Trophoblast cell (in vitro differentiated cells and primary cell): ENCODE data around the gene MLLT10.
A peak's percentile ranks its signal among the peaks of the same experiment; 100 is the strongest.
"Not testable (repeated sequence)": the region's sequence is repeated elsewhere in the genome, so short reads cannot be mapped to it uniquely, and the experiment has no call there.

Source experiments
- DNase-seq, 2 donors: peaks; one replicate each; pipeline ENCODE4 v3.0.0-alpha.2; 2016
- H2AFZ ChIP-seq: 2 replicates; pipeline ENCODE4 v1.6.1; 2013; ENCODE audit warnings: low read length, moderate library complexity, mild to moderate bottlenecking; ENCODE audit not compliant: insufficient read depth, poor library complexity
- H2AK5ac ChIP-seq: 2 replicates; pipeline ENCODE4 v1.6.1; 2013; ENCODE audit warnings: mild to moderate bottlenecking, low read length
- H2BK120ac ChIP-seq: 2 replicates; pipeline ENCODE4 v1.6.1; 2013; ENCODE audit warnings: low read length, mild to moderate bottlenecking, moderate library complexity; ENCODE audit not compliant: insufficient read depth, poor library complexity
- H2BK12ac ChIP-seq: 2 replicates; pipeline ENCODE4 v1.6.1; 2013; ENCODE audit warnings: mild to moderate bottlenecking, low read length, moderate library complexity
- H2BK5ac ChIP-seq: 2 replicates; pipeline ENCODE4 v1.6.1; 2013; ENCODE audit warnings: low read length, low read depth, moderate library complexity, mild to moderate bottlenecking; ENCODE audit not compliant: poor library complexity
- H3K14ac ChIP-seq: 2 replicates; pipeline ENCODE4 v1.6.1; 2013; ENCODE audit warnings: mild to moderate bottlenecking, low read length
- H3K18ac ChIP-seq: 2 replicates; pipeline ENCODE4 v1.6.1; 2013; ENCODE audit warnings: mild to moderate bottlenecking, low read length
- H3K23ac ChIP-seq: 2 replicates; pipeline ENCODE4 v1.6.1; 2013; ENCODE audit warnings: low read length
- H3K27ac ChIP-seq: 2 replicates; pipeline ENCODE4 v1.5.1; 2013; ENCODE audit warnings: low read depth, mild to moderate bottlenecking, inconsistent platforms, low read length, moderate library complexity
- H3K27me3 ChIP-seq: 2 replicates; pipeline ENCODE4 v1.6.1; 2013; ENCODE audit warnings: inconsistent platforms, mild to moderate bottlenecking, low read length, moderate library complexity; ENCODE audit not compliant: insufficient read depth
- H3K36me3 ChIP-seq, 2 experiments: 1 replicate in 1 of 2; 2 replicates in 1 of 2; pipeline ENCODE4 v1.6.1; 2013; ENCODE audit warnings: low read length in 2 of 2, mild to moderate bottlenecking in 2 of 2, moderate library complexity in 1 of 2; ENCODE audit not compliant: insufficient read depth in 2 of 2, control insufficient read depth in 1 of 2
- H3K4ac ChIP-seq: 2 replicates; pipeline ENCODE4 v1.6.1; 2013; ENCODE audit warnings: low read depth, mild to moderate bottlenecking, low read length, moderate library complexity
- H3K4me1 ChIP-seq, 2 experiments: 1 replicate in 1 of 2; 2 replicates in 1 of 2; pipeline ENCODE4 v1.6.1; 2013; ENCODE audit warnings: low read length in 2 of 2, mild to moderate bottlenecking in 2 of 2, moderate library complexity in 1 of 2; ENCODE audit not compliant: insufficient read depth in 2 of 2, control insufficient read depth in 1 of 2
- H3K4me2 ChIP-seq: 2 replicates; pipeline ENCODE4 v1.6.1; 2013; ENCODE audit warnings: inconsistent platforms, mild to moderate bottlenecking, low read length, moderate library complexity
- H3K4me3 ChIP-seq: 2 replicates; pipeline ENCODE4 v1.5.1; 2013; ENCODE audit warnings: mild to moderate bottlenecking, low read depth, low read length, inconsistent platforms
- H3K79me1 ChIP-seq: one replicate; pipeline ENCODE4 v1.6.1; 2013; ENCODE audit warnings: low read length
- H3K79me2 ChIP-seq: 2 replicates; pipeline ENCODE4 v1.6.1; 2013; ENCODE audit warnings: low read length, mild to moderate bottlenecking; ENCODE audit not compliant: control insufficient read depth, insufficient read depth, poor library complexity
- H3K9ac ChIP-seq: 2 replicates; pipeline ENCODE4 v1.6.1; 2013; ENCODE audit warnings: mild to moderate bottlenecking, low read length
- H3K9me3 ChIP-seq: 2 replicates; pipeline ENCODE4 v1.6.1; 2013; ENCODE audit warnings: low read depth, mild to moderate bottlenecking, control low read depth, inconsistent platforms, low read length; ENCODE audit not compliant: insufficient read depth
- H4K12ac ChIP-seq: 2 replicates; pipeline ENCODE4 v1.6.1; 2013; ENCODE audit warnings: low read depth, mild to moderate bottlenecking, low read length, moderate library complexity
- H4K8ac ChIP-seq: 2 replicates; pipeline ENCODE4 v1.6.1; 2013; ENCODE audit warnings: low read depth, mild to moderate bottlenecking, low read length, moderate library complexity
- H4K91ac ChIP-seq: one replicate; pipeline ENCODE4 v1.6.1; 2013; ENCODE audit warnings: low read depth, mild to moderate bottlenecking, low read length, moderate library complexity
- whole genome bisulfite sequencing: extraction: QIAGEN DNeasy Blood & Tissue Kit; methylation state at CpG from one replicate; pipeline ENCODE4 v1.1.7; 2013; ENCODE audit warnings: missing lambda C conversion rate; ENCODE audit not compliant: insufficient read length, insufficient coverage; ENCODE audit errors: extremely low coverage; 5-methylcytosine and 5-hydroxymethylcytosine counted together

The MLLT10 gene

DNA sequence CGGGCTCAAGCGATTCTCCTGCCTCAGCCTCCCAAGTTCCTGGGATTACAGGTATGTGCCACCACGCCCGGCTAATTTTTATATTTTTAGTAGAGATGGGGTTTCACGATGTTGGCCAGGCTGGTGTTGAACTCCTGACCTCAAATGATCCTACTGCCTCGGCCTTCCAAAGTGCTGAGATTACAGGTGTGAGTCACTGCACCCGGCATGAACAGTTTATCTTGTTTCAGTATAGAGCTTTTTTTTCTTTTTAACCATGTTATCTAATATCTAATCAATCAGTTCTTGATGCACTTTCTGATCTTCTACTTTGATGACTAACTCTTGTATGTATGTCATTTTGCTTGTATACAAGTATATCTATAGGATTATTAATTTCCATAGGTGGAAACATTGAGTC is 54.1 kb downstream of the MLLT10 start:
- not testable (repeated sequence) for H3K18ac ChIP-seq, H3K4me3 ChIP-seq, H4K91ac ChIP-seq, H3K79me2 ChIP-seq, H4K8ac ChIP-seq, H3K23ac ChIP-seq, H3K4ac ChIP-seq, H2BK120ac ChIP-seq, H2BK12ac ChIP-seq, H2AK5ac ChIP-seq, H4K12ac ChIP-seq, H3K4me2 ChIP-seq, H3K79me1 ChIP-seq, H2AFZ ChIP-seq, H2BK5ac ChIP-seq, H3K14ac ChIP-seq, H3K4me1 ChIP-seq, H3K9ac ChIP-seq, H3K9me3 ChIP-seq, H3K27ac ChIP-seq, H3K27me3 ChIP-seq
- H3K36me3 ChIP-seq: peaks cover 12 to 18% of the 10 kb centered on the region in 2 experiments
- DNase-seq: peak; percentile 51 to 76
- no CpG with 5 or more reads among the region's 7 CpGs for WGBS

DNA sequence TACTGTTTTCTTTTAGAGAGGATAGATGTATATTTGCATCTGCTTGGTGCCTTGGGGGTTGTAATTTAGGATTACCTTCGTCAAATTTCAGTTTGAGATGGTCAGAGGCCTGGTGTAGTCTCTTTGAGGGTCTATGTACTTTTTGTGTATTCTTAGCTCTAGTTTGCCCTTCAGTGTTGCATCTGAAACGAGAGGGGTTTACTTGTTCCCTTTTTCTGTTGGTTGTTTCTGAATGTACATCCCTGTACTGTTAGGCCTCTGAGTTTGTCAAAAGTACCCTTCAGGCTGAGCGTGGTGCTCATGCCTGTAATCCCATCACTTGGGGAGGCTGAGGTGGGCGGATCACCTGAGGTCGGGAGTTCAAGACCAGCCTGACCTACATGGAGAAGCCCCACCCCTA is 60.0 kb downstream of the MLLT10 start:
- Histone ChIP-seq H3K79me1 (no peaks in the 10 kb centered on the region), H3K4me1 (no peaks in the 10 kb centered on the region), H3K23ac (no peak overlapping the region), H4K12ac (no peak overlapping the region), H4K8ac (no peak overlapping the region), H3K27ac (no peak overlapping the region), H3K36me3 (peaks cover 8 to 12% of the 10 kb centered on the region in 2 experiments), H3K4ac (no peak overlapping the region), H2BK5ac (no peak overlapping the region), H3K4me3 (no peak overlapping the region), H3K4me2 (no peak overlapping the region), H3K9ac (no peak overlapping the region), H3K18ac (no peak overlapping the region), H2BK12ac (no peak overlapping the region), H3K79me2 (peaks cover 5% of the 10 kb centered on the region), H4K91ac (no peak overlapping the region), H3K14ac (no peak overlapping the region), H2BK120ac (no peak overlapping the region), H2AFZ (no peak overlapping the region), H3K27me3 (no peaks in the 10 kb centered on the region), H3K9me3 (no peaks in the 10 kb centered on the region), H2AK5ac (no peak overlapping the region)
- WGBS: no CpG with 5 or more reads among the region's 5 CpGs
- no peak for DNase-seq

DNA sequence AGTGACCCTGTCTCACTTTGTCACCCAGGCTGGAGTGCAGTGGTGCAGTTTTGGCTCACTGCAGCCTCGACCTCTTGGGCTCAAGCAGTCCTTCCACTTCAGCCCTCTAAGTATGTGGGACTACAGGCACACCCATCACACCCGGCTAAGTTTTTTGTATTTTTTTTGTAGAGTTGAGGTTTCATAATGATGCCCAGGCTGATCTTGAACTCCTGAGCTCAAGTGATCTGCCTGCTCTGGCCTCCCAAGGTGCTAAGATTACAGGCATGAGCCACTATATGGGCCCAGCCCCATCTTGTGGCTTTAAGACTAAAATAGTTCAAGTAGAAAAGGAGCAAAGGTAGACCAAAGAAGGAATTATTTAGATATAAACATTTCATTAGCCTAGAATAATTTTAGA is 65.5 kb downstream of the MLLT10 start:
- H2BK12ac ChIP-seq: no peak overlapping the region
- H2AK5ac ChIP-seq: no peak overlapping the region
- no peak overlapping the region for H3K14ac ChIP-seq
- H3K27me3 ChIP-seq: no peaks in the 10 kb centered on the region
- WGBS: no CpG with 5 or more reads among the region's 2 CpGs
- no peak overlapping the region for H2BK5ac ChIP-seq
- H3K4me1 ChIP-seq: no peaks in the 10 kb centered on the region
- no peak overlapping the region for H3K4me3 ChIP-seq
- H3K4ac ChIP-seq: no peak overlapping the region
- no peak overlapping the region for H3K18ac ChIP-seq
- no peak overlapping the region for H2AFZ ChIP-seq
- no peak overlapping the region for H3K9ac ChIP-seq
- no peak overlapping the region for H4K8ac ChIP-seq
- no peaks in the 10 kb centered on the region for H3K79me1 ChIP-seq
- H3K4me2 ChIP-seq: no peak overlapping the region
- H3K23ac ChIP-seq: no peak overlapping the region
- H3K27ac ChIP-seq: no peak overlapping the region
- H3K36me3 ChIP-seq: peaks cover 3 to 5% of the 10 kb centered on the region in 2 experiments
- H4K91ac ChIP-seq: no peak overlapping the region
- H4K12ac ChIP-seq: no peak overlapping the region
- no peak for DNase-seq
- H3K79me2 ChIP-seq: peaks cover 3% of the 10 kb centered on the region
- H3K9me3 ChIP-seq: no peaks in the 10 kb centered on the region
- H2BK120ac ChIP-seq: no peak overlapping the region

DNA sequence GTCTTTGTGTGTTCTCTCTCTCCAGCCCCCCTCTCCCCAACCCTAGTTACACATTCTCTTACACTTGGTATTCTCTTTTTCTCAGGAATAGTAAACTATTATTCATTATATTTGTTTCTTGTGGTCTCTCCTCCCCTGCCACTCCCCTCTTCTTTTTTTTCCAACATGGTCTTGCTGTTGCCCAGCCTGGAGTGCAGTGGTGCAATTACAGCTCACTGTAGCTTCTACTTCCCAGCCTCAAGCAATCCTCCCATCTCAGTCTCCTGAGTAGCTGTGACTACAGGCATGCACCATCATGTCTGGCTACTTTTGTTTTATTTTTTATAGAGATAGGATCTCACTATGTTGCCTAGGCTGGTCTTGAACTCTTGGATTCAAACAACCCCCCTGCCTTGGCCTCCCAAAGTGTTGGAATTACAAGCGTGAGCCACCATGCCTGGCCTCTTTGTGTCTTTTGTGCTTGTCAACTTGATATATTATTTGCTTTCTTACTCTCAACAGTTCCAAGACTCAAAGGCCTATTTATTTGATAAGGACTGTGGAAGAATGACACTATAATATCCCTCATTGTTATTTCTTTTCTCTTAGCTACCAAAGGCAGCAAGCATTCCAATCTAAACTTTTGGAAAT is 66.9 kb downstream of the MLLT10 start:
- H3K79me2 ChIP-seq: peaks cover 3% of the 10 kb centered on the region
- H3K23ac ChIP-seq: no peak overlapping the region
- H2BK5ac ChIP-seq: no peak overlapping the region
- no CpG with 5 or more reads among the region's 1 CpG for WGBS
- H4K8ac ChIP-seq: no peak overlapping the region
- no peak overlapping the region for H3K9ac ChIP-seq
- no peak overlapping the region for H4K91ac ChIP-seq
- no peaks in the 10 kb centered on the region for H3K27me3 ChIP-seq
- no peak overlapping the region for H3K4me3 ChIP-seq
- H3K79me1 ChIP-seq: no peaks in the 10 kb centered on the region
- no peak overlapping the region for H2BK12ac ChIP-seq
- H2AFZ ChIP-seq: no peak overlapping the region
- H4K12ac ChIP-seq: no peak overlapping the region
- peaks cover 5% of the 10 kb centered on the region in 2 experiments for H3K36me3 ChIP-seq
- DNase-seq: no peak
- no peak overlapping the region for H3K4me2 ChIP-seq
- H3K9me3 ChIP-seq: no peaks in the 10 kb centered on the region
- H3K4me1 ChIP-seq: no peaks in the 10 kb centered on the region
- no peak overlapping the region for H2BK120ac ChIP-seq
- no peak overlapping the region for H3K4ac ChIP-seq
- H3K14ac ChIP-seq: no peak overlapping the region
- H2AK5ac ChIP-seq: no peak overlapping the region
- H3K18ac ChIP-seq: no peak overlapping the region
- H3K27ac ChIP-seq: no peak overlapping the region
